22Rv1 (cell line): Measurements from ENCODE around the gene ZNF33B.

Experiments
- ZFX ChIP-seq: fragments of 450-650 bp; IDR thresholded peaks from 2 replicates; pipeline ENCODE4 v1.6.1; 2017; ENCODE audit warnings: antibody characterized with exemption, borderline replicate concordance
- TF ChIP-seq, protein P1 (sequence below): fragments of 450-650 bp; IDR thresholded peaks from 2 replicates; pipeline ENCODE4 v1.5.1; 2017; ENCODE audit warnings: mild to moderate bottlenecking

DNA sequence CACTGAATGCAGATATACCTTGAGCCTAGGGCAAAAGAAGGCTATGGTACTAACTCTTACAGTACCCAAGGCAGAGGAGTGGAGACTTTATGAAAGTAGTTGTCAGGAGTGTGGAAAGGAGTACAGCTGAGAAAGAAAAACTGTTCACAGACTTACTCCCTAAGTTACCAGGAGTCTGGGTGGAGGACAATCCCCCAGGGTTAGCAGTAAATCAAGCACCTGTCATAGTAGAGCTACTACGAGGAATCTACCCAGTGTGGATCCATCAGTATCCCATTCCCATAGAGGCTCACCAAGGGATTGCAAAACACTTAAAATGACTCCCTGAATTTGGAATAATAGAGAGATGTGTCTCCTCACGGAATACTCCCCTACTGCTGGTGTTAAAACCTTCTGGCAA is 10.1 kb upstream of the ZNF33B start:
- TF ChIP-seq, protein P1, sequence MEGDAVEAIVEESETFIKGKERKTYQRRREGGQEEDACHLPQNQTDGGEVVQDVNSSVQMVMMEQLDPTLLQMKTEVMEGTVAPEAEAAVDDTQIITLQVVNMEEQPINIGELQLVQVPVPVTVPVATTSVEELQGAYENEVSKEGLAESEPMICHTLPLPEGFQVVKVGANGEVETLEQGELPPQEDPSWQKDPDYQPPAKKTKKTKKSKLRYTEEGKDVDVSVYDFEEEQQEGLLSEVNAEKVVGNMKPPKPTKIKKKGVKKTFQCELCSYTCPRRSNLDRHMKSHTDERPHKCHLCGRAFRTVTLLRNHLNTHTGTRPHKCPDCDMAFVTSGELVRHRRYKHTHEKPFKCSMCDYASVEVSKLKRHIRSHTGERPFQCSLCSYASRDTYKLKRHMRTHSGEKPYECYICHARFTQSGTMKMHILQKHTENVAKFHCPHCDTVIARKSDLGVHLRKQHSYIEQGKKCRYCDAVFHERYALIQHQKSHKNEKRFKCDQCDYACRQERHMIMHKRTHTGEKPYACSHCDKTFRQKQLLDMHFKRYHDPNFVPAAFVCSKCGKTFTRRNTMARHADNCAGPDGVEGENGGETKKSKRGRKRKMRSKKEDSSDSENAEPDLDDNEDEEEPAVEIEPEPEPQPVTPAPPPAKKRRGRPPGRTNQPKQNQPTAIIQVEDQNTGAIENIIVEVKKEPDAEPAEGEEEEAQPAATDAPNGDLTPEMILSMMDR: no peak
- TF ChIP-seq ZFX: no peak
